HepG2 (cell line): Measurements from ENCODE around the gene LAMC1.
A peak's percentile ranks its signal among the peaks of the same experiment; 100 is the strongest.

ENCODE experiments used
- HDAC2 ChIP-seq: sonication (generic); formaldehyde crosslinking; IDR thresholded peaks from 2 replicates; pipeline ENCODE4 v1.4.0; 2020; ENCODE audit warnings: missing genetic modification reagents
- NPAS2 ChIP-seq: sonication (generic); formaldehyde crosslinking; IDR thresholded peaks from 2 replicates; pipeline ENCODE4 v1.8.0; 2022; ENCODE audit warnings: mild to moderate bottlenecking, missing genetic modification reagents, borderline replicate concordance
- POLR2A ChIP-seq, 2 experiments: IDR thresholded peaks; 2 replicates each; pipeline ENCODE4 v1.6.1; 2011; ENCODE audit warnings: low read depth in 2 of 2, low read length in 2 of 2, mild to moderate bottlenecking in 1 of 2, moderate library complexity in 1 of 2; ENCODE audit not compliant: insufficient read depth in 1 of 2
- SAFB2 ChIP-seq: sonication (generic); formaldehyde crosslinking; IDR thresholded peaks from 2 replicates; pipeline ENCODE4 v1.5.1; 2020; ENCODE audit warnings: missing genetic modification reagents, low read depth, mild to moderate bottlenecking, borderline replicate concordance
- TF ChIP-seq, protein P1 (sequence below): sonication (generic); formaldehyde crosslinking; IDR thresholded peaks from 2 replicates; pipeline ENCODE4 v1.4.0; 2020; ENCODE audit warnings: low read depth, missing genetic modification reagents
- TF ChIP-seq, protein P2 (sequence below): sonication (generic); formaldehyde crosslinking; IDR thresholded peaks from 2 replicates; pipeline ENCODE4 v1.4.0; 2020; ENCODE audit warnings: missing genetic modification reagents

DNA sequence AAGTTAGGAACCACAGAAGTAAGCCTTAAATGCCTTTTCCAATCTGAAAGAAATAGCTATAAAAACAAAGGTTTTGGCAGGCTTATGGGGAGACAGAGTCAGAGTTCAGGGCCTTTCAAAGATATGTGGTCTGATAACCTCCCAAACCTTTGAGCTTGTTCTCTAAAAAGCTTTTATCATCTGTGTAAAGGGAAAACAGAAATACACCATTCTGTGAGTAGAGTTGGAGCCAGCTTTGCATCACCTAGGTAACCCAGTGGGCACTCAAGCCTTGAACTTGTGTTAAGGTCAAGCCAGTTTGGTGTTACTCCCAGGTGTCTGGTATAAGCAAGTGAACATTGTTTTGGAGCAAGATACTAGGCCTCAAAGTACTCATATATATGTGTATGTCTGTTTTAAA, 50.1 kb downstream of the LAMC1 start:
- no peak for TF ChIP-seq POLR2A (IDR thresholded peaks at IDR 0.05; ENCODE audit: insufficient read depth in 1 of 2, low read depth in 2 of 2, low read length in 2 of 2)
- peak; percentile 61; the same call in 1 of the 2 replicates for TF ChIP-seq HDAC2 (CRISPR knock-in tag)
- TF ChIP-seq, protein P1, sequence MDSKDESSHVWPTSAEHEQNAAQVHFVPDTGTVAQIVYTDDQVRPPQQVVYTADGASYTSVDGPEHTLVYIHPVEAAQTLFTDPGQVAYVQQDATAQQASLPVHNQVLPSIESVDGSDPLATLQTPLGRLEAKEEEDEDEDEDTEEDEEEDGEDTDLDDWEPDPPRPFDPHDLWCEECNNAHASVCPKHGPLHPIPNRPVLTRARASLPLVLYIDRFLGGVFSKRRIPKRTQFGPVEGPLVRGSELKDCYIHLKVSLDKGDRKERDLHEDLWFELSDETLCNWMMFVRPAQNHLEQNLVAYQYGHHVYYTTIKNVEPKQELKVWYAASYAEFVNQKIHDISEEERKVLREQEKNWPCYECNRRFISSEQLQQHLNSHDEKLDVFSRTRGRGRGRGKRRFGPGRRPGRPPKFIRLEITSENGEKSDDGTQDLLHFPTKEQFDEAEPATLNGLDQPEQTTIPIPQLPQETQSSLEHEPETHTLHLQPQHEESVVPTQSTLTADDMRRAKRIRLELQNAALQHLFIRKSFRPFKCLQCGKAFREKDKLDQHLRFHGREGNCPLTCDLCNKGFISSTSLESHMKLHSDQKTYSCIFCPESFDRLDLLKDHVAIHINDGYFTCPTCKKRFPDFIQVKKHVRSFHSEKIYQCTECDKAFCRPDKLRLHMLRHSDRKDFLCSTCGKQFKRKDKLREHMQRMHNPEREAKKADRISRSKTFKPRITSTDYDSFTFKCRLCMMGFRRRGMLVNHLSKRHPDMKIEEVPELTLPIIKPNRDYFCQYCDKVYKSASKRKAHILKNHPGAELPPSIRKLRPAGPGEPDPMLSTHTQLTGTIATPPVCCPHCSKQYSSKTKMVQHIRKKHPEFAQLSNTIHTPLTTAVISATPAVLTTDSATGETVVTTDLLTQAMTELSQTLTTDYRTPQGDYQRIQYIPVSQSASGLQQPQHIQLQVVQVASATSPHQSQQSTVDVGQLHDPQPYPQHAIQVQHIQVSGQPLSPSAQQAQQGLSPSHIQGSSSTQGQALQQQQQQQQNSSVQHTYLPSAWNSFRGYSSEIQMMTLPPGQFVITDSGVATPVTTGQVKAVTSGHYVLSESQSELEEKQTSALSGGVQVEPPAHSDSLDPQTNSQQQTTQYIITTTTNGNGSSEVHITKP (CRISPR knock-in tag) = no peak
- TF ChIP-seq, protein P2, sequence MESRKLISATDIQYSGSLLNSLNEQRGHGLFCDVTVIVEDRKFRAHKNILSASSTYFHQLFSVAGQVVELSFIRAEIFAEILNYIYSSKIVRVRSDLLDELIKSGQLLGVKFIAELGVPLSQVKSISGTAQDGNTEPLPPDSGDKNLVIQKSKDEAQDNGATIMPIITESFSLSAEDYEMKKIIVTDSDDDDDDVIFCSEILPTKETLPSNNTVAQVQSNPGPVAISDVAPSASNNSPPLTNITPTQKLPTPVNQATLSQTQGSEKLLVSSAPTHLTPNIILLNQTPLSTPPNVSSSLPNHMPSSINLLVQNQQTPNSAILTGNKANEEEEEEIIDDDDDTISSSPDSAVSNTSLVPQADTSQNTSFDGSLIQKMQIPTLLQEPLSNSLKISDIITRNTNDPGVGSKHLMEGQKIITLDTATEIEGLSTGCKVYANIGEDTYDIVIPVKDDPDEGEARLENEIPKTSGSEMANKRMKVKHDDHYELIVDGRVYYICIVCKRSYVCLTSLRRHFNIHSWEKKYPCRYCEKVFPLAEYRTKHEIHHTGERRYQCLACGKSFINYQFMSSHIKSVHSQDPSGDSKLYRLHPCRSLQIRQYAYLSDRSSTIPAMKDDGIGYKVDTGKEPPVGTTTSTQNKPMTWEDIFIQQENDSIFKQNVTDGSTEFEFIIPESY (CRISPR knock-in tag) = no peak
- TF ChIP-seq NPAS2 = no peak
- TF ChIP-seq SAFB2 (CRISPR knock-in tag) = no peak
